Measurements from ENCODE around the gene RICTOR.

RICTOR gene

DNA sequence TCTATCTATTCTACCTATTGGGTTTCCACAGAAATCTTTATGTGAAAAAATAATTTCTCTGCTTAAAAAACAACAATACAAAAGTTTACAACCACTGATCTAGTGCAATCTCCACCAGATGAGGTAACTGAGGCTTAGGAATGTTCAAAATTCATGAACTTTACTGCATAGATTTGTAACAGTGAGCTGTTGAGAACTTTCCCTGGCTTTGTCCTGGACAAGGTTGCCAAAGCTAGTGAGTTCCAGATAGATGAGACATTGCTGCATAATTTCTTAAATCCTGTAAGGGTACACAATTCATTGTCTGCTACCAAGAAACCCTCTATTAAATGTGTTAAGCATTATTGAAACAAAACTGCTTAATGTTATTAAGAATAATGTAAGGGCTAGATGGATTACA lies 125.7 kb downstream of the RICTOR start:
- ChIA-PET CTCF (interaction anchor here (1.0 to 1.1 kb wide), 2 partner anchors 26 to 27 kb away, joined by 3 to 5 read pairs; no protein-coding TSS in a partner anchor), POLR2A (no interaction called here)
- no peaks in the 10 kb centered on the region for H3K9me3 ChIP-seq (ENCODE audit: control insufficient read depth, insufficient read depth, low read depth, low read length)
- H3K36me3 ChIP-seq (ENCODE audit: control insufficient read depth in 2 of 2, insufficient read depth in 1 of 2, low read length in 2 of 2), result peaks cover 59 to 60% of the 10 kb centered on the region in 2 experiments
- no peak overlapping the region for H3K4me3 ChIP-seq (ENCODE audit: low read depth, low read length)
- no peaks in the 10 kb centered on the region for H3K4me1 ChIP-seq (ENCODE audit: control insufficient read depth, insufficient read depth, low read length)
- TF ChIP-seq ZNF239 (tag by site-specific recombination; IDR thresholded peaks at IDR 0.05) (no peak), ZNF571 (tag by site-specific recombination; IDR thresholded peaks at IDR 0.05) (no peak), ATF2 (tag by site-specific recombination; IDR thresholded peaks at IDR 0.05; ENCODE audit: low read depth) (no peak)
- no peak overlapping the region for H3K27ac ChIP-seq (ENCODE audit: extremely low read depth, low read depth, low read length)

GRCh38 chr5:38944282-38944681 lies 129.9 kb downstream of the RICTOR start:
- no peaks in the 10 kb centered on the region for H3K4me1 ChIP-seq (ENCODE audit: control insufficient read depth, insufficient read depth, low read length)
- TF ChIP-seq ZNF155 (tag by site-specific recombination; IDR thresholded peaks at IDR 0.05) (no peak), ZNF18 (tag by site-specific recombination; IDR thresholded peaks at IDR 0.05) (no peak), ZNF174 (tag by site-specific recombination; IDR thresholded peaks at IDR 0.05) (no peak), ZNF48 (tag by site-specific recombination; IDR thresholded peaks at IDR 0.05) (no peak), ZSCAN18 (tag by site-specific recombination; IDR thresholded peaks at IDR 0.05) (no peak), ZNF133 (tag by site-specific recombination; IDR thresholded peaks at IDR 0.05) (no peak), ZNF248 (tag by site-specific recombination; IDR thresholded peaks at IDR 0.05) (no peak), TRIM28 (IDR thresholded peaks at IDR 0.05; ENCODE audit: borderline replicate concordance, low read length) (no peak), ZNF175 (tag by site-specific recombination; IDR thresholded peaks at IDR 0.05) (no peak), ZNF140 (tag by site-specific recombination; IDR thresholded peaks at IDR 0.05) (no peak), GLI4 (tag by site-specific recombination; IDR thresholded peaks at IDR 0.05) (no peak), WT1 (tag by site-specific recombination; IDR thresholded peaks at IDR 0.05) (no peak), KLF10 (tag by site-specific recombination; IDR thresholded peaks at IDR 0.05) (no peak), ZNF626 (tag by site-specific recombination; IDR thresholded peaks at IDR 0.05) (no peak), SALL2 (tag by site-specific recombination; IDR thresholded peaks at IDR 0.05; ENCODE audit: borderline replicate concordance) (no peak), ZNF2 (tag by site-specific recombination; IDR thresholded peaks at IDR 0.05) (no peak), ZFP37 (tag by site-specific recombination; IDR thresholded peaks at IDR 0.05) (no peak), ZNF24 (tag by site-specific recombination; IDR thresholded peaks at IDR 0.05) (no peak)
- TF ChIP-seq, protein P1, sequence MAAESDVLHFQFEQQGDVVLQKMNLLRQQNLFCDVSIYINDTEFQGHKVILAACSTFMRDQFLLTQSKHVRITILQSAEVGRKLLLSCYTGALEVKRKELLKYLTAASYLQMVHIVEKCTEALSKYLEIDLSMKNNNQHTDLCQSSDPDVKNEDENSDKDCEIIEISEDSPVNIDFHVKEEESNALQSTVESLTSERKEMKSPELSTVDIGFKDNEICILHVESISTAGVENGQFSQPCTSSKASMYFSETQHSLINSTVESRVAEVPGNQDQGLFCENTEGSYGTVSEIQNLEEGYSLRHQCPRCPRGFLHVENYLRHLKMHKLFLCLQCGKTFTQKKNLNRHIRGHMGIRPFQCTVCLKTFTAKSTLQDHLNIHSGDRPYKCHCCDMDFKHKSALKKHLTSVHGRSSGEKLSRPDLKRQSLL (tag by site-specific recombination; IDR thresholded peaks at IDR 0.05), result no peak
- TF ChIP-seq, protein P2, sequence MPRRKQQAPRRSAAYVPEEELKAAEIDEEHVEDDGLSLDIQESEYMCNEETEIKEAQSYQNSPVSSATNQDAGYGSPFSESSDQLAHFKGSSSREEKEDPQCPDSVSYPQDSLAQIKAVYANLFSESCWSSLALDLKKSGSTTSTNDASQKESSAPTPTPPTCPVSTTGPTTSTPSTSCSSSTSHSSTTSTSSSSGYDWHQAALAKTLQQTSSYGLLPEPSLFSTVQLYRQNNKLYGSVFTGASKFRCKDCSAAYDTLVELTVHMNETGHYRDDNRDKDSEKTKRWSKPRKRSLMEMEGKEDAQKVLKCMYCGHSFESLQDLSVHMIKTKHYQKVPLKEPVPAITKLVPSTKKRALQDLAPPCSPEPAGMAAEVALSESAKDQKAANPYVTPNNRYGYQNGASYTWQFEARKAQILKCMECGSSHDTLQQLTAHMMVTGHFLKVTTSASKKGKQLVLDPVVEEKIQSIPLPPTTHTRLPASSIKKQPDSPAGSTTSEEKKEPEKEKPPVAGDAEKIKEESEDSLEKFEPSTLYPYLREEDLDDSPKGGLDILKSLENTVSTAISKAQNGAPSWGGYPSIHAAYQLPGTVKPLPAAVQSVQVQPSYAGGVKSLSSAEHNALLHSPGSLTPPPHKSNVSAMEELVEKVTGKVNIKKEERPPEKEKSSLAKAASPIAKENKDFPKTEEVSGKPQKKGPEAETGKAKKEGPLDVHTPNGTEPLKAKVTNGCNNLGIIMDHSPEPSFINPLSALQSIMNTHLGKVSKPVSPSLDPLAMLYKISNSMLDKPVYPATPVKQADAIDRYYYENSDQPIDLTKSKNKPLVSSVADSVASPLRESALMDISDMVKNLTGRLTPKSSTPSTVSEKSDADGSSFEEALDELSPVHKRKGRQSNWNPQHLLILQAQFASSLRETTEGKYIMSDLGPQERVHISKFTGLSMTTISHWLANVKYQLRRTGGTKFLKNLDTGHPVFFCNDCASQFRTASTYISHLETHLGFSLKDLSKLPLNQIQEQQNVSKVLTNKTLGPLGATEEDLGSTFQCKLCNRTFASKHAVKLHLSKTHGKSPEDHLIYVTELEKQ (tag by site-specific recombination; IDR thresholded peaks at IDR 0.05; ENCODE audit: borderline replicate concordance), result no peak
- no peak overlapping the region for H3K4me3 ChIP-seq (ENCODE audit: low read depth, low read length)
- POLR2A ChIA-PET, result no interaction called here
- no peaks in the 10 kb centered on the region for H3K9me3 ChIP-seq (ENCODE audit: control insufficient read depth, insufficient read depth, low read depth, low read length)
- CTCF ChIA-PET, result interaction anchor here (1.5 kb wide), 1 partner anchor 136 kb away, joined by 3 read pairs; no protein-coding TSS in a partner anchor
- H3K36me3 ChIP-seq (ENCODE audit: control insufficient read depth in 2 of 2, insufficient read depth in 1 of 2, low read length in 2 of 2), result peaks cover 46 to 51% of the 10 kb centered on the region in 2 experiments
- H3K27ac ChIP-seq (ENCODE audit: extremely low read depth, low read depth, low read length), result no peak overlapping the region
